IPS-18a (cell line): Measurements from ENCODE around the gene DOCK7.

Source experiments
- H3K27ac ChIP-seq: one replicate; pipeline ENCODE4 v1.5.1; 2013; ENCODE audit warnings: low read length
- H3K27me3 ChIP-seq: one replicate; pipeline ENCODE4 v1.6.1; 2013; ENCODE audit warnings: mild to moderate bottlenecking, low read length; ENCODE audit not compliant: control insufficient read depth, insufficient read depth
- H3K36me3 ChIP-seq: one replicate; pipeline ENCODE4 v1.6.1; 2013; ENCODE audit warnings: low read depth, low read length; ENCODE audit not compliant: control insufficient read depth
- H3K4me1 ChIP-seq: one replicate; pipeline ENCODE4 v1.6.1; 2013; ENCODE audit warnings: low read depth, low read length; ENCODE audit not compliant: control insufficient read depth
- H3K4me3 ChIP-seq: one replicate; pipeline ENCODE4 v1.5.1; 2013; ENCODE audit warnings: low read length
- H3K9ac ChIP-seq: one replicate; pipeline ENCODE4 v1.6.1; 2013; ENCODE audit warnings: mild to moderate bottlenecking, low read length, moderate library complexity
- H3K9me3 ChIP-seq: one replicate; pipeline ENCODE4 v1.6.1; 2013; ENCODE audit warnings: low read depth, low read length; ENCODE audit not compliant: control insufficient read depth

DOCK7 gene

GRCh38 chr1:62424411-62424810, 263.8 kb downstream of the DOCK7 start:
- H3K36me3 ChIP-seq, result no peaks in the 10 kb centered on the region
- no peak overlapping the region for H3K9ac ChIP-seq
- H3K27me3 ChIP-seq, result no peaks in the 10 kb centered on the region
- no peaks in the 10 kb centered on the region for H3K4me1 ChIP-seq
- H3K4me3 ChIP-seq, result no peak overlapping the region
- no peak overlapping the region for H3K27ac ChIP-seq
- no peaks in the 10 kb centered on the region for H3K9me3 ChIP-seq

- Histone ChIP-seq H3K36me3 (no peaks in the 10 kb centered on the region), H3K27ac (no peak overlapping the region), H3K27me3 (no peaks in the 10 kb centered on the region), H3K4me1 (no peaks in the 10 kb centered on the region), H3K9me3 (no peaks in the 10 kb centered on the region), H3K9ac (no peak overlapping the region), H3K4me3 (no peak overlapping the region)
Observed at GRCh38 chr1:62423580-62424242, 264.5 kb downstream of the DOCK7 start.

GRCh38 chr1:62420214-62420613, 268.0 kb downstream of the DOCK7 start:
- Histone ChIP-seq H3K9me3 (no peaks in the 10 kb centered on the region), H3K4me1 (no peaks in the 10 kb centered on the region), H3K9ac (no peak overlapping the region), H3K27ac (no peak overlapping the region), H3K36me3 (no peaks in the 10 kb centered on the region), H3K4me3 (no peak overlapping the region), H3K27me3 (no peaks in the 10 kb centered on the region)

- no peaks in the 10 kb centered on the region for H3K27me3 ChIP-seq
- H3K4me1 ChIP-seq, result no peaks in the 10 kb centered on the region
- H3K36me3 ChIP-seq, result no peaks in the 10 kb centered on the region
- no peaks in the 10 kb centered on the region for H3K9me3 ChIP-seq
- H3K9ac ChIP-seq, result no peak overlapping the region
- no peak overlapping the region for H3K27ac ChIP-seq
- H3K4me3 ChIP-seq, result no peak overlapping the region
Observed at GRCh38 chr1:62417351-62417999, 270.7 kb downstream of the DOCK7 start.

GRCh38 chr1:62415687-62416086, 272.5 kb downstream of the DOCK7 start:
- H3K4me1 ChIP-seq, result no peaks in the 10 kb centered on the region
- H3K36me3 ChIP-seq, result no peaks in the 10 kb centered on the region
- H3K4me3 ChIP-seq, result no peak overlapping the region
- no peaks in the 10 kb centered on the region for H3K27me3 ChIP-seq
- no peak overlapping the region for H3K27ac ChIP-seq
- H3K9me3 ChIP-seq, result no peaks in the 10 kb centered on the region
- no peak overlapping the region for H3K9ac ChIP-seq

- Histone ChIP-seq H3K36me3 (no peaks in the 10 kb centered on the region), H3K27ac (no peak overlapping the region), H3K9me3 (no peaks in the 10 kb centered on the region), H3K4me1 (no peaks in the 10 kb centered on the region), H3K9ac (no peak overlapping the region), H3K27me3 (no peaks in the 10 kb centered on the region), H3K4me3 (no peak overlapping the region)
Observed at GRCh38 chr1:62407398-62408009, 280.7 kb downstream of the DOCK7 start.

GRCh38 chr1:62406576-62406975, 281.6 kb downstream of the DOCK7 start:
- Histone ChIP-seq H3K4me1 (peaks cover 3% of the 10 kb centered on the region), H3K9me3 (no peaks in the 10 kb centered on the region), H3K27me3 (no peaks in the 10 kb centered on the region), H3K27ac (no peak overlapping the region), H3K4me3 (no peak overlapping the region), H3K36me3 (no peaks in the 10 kb centered on the region), H3K9ac (no peak overlapping the region)

GRCh38 chr1:62405247-62405646, 282.9 kb downstream of the DOCK7 start:
- Histone ChIP-seq H3K27me3 (no peaks in the 10 kb centered on the region), H3K36me3 (no peaks in the 10 kb centered on the region), H3K9ac (no peak overlapping the region)

More at GRCh38 chr1:62405247-62405646, 282.9 kb downstream of the DOCK7 start:
- no peaks in the 10 kb centered on the region for H3K9me3 ChIP-seq
- no peak overlapping the region for H3K27ac ChIP-seq
- no peak overlapping the region for H3K4me3 ChIP-seq
- H3K4me1 ChIP-seq, result peaks cover 14% of the 10 kb centered on the region
